Parathyroid adenoma (tissue), 2 donors: ENCODE measurements around the gene SCCPDH.

Source experiments
- H2AFZ ChIP-seq: fragments of 300-600 bp; sonication (generic); one replicate; pipeline ENCODE4 v1.7.0; 2017; ENCODE audit warnings: antibody characterized with exemption, mild to moderate bottlenecking
- H3K27ac ChIP-seq: fragments of 300-600 bp; sonication (generic); one replicate; pipeline ENCODE4 v1.7.0; 2017
- H3K27me3 ChIP-seq: fragments of 300-600 bp; sonication (generic); one replicate; pipeline ENCODE4 v1.7.0; 2017; ENCODE audit warnings: low read length; ENCODE audit not compliant: control insufficient read depth, insufficient read depth
- H3K36me3 ChIP-seq: fragments of 300-600 bp; sonication (generic); one replicate; pipeline ENCODE4 v1.7.0; 2017; ENCODE audit warnings: low read length; ENCODE audit not compliant: control insufficient read depth, insufficient read depth
- H3K4me1 ChIP-seq: fragments of 300-600 bp; sonication (generic); one replicate; pipeline ENCODE4 v1.7.0; 2017; ENCODE audit warnings: control low read depth
- H3K4me2 ChIP-seq: fragments of 300-600 bp; sonication (generic); one replicate; pipeline ENCODE4 v1.7.0; 2017; ENCODE audit warnings: low read length
- H3K4me3 ChIP-seq: fragments of 300-600 bp; sonication (generic); one replicate; pipeline ENCODE4 v1.7.0; 2017; ENCODE audit warnings: low read depth, low read length
- H3K79me2 ChIP-seq: fragments of 300-600 bp; sonication (generic); one replicate; pipeline ENCODE4 v1.7.0; 2017; ENCODE audit warnings: control low read depth
- H3K9ac ChIP-seq: fragments of 300-600 bp; sonication (generic); one replicate; pipeline ENCODE4 v1.7.0; 2017; ENCODE audit warnings: mild to moderate bottlenecking
- H3K9me3 ChIP-seq: fragments of 300-600 bp; sonication (generic); one replicate; pipeline ENCODE4 v1.7.0; 2017; ENCODE audit warnings: low read length; ENCODE audit not compliant: control insufficient read depth
- TF ChIP-seq, protein P1 (sequence below): fragments of 300-600 bp; sonication (generic); IDR thresholded peaks from one replicate; pipeline ENCODE4 v1.7.0; 2017; ENCODE audit warnings: antibody characterized with exemption, mild to moderate bottlenecking
- donor health status: primary hyperparathyroidism.

SCCPDH gene

DNA sequence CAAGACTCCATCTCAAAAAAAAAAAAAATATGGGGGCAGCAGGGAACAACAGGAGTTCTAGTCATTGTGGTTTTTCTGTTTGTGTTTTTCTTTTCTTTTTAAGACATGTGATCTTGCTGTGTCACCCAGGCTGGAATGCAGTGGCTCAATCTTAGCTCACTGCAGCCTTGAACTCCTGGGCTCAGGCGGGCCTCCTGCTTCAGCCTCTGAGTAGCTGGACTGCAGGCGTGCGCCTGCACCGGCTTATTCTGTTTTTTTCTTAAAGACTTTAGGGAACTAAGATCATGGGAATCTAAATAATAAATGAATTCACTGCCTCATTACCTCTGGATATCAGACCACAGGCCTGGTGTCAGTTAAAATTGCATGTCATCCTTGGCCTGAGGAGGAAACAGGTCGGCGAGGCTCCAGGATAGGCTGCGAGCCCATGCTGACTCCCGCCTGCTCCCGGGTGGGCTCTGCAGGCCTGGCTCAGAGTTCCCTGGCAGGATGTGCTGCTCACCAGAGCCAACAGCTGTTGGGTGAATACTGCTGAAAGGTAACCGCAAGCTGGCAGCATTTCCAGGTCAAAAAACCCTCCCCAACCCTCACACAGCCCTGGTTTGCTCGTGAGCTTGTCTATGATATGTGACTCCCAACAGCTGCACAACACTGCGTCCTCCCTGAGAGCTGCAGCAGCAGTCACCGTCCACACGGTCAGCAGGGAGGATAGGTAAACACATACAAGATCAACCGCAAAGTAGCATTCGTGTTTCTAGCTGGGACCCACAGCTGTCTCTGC is 58.1 kb downstream of the SCCPDH start:
- H2AFZ ChIP-seq = no peak overlapping the region
- TF ChIP-seq, protein P1, sequence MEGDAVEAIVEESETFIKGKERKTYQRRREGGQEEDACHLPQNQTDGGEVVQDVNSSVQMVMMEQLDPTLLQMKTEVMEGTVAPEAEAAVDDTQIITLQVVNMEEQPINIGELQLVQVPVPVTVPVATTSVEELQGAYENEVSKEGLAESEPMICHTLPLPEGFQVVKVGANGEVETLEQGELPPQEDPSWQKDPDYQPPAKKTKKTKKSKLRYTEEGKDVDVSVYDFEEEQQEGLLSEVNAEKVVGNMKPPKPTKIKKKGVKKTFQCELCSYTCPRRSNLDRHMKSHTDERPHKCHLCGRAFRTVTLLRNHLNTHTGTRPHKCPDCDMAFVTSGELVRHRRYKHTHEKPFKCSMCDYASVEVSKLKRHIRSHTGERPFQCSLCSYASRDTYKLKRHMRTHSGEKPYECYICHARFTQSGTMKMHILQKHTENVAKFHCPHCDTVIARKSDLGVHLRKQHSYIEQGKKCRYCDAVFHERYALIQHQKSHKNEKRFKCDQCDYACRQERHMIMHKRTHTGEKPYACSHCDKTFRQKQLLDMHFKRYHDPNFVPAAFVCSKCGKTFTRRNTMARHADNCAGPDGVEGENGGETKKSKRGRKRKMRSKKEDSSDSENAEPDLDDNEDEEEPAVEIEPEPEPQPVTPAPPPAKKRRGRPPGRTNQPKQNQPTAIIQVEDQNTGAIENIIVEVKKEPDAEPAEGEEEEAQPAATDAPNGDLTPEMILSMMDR = no peak
- H3K36me3 ChIP-seq = no peaks in the 10 kb centered on the region
- no peak overlapping the region for H3K4me2 ChIP-seq
- no peak overlapping the region for H3K9ac ChIP-seq
- H3K4me1 ChIP-seq = no peaks in the 10 kb centered on the region
- H3K9me3 ChIP-seq = no peaks in the 10 kb centered on the region
- H3K27ac ChIP-seq = no peak overlapping the region
- H3K27me3 ChIP-seq = no peaks in the 10 kb centered on the region
- no peak overlapping the region for H3K4me3 ChIP-seq
- no peaks in the 10 kb centered on the region for H3K79me2 ChIP-seq

DNA sequence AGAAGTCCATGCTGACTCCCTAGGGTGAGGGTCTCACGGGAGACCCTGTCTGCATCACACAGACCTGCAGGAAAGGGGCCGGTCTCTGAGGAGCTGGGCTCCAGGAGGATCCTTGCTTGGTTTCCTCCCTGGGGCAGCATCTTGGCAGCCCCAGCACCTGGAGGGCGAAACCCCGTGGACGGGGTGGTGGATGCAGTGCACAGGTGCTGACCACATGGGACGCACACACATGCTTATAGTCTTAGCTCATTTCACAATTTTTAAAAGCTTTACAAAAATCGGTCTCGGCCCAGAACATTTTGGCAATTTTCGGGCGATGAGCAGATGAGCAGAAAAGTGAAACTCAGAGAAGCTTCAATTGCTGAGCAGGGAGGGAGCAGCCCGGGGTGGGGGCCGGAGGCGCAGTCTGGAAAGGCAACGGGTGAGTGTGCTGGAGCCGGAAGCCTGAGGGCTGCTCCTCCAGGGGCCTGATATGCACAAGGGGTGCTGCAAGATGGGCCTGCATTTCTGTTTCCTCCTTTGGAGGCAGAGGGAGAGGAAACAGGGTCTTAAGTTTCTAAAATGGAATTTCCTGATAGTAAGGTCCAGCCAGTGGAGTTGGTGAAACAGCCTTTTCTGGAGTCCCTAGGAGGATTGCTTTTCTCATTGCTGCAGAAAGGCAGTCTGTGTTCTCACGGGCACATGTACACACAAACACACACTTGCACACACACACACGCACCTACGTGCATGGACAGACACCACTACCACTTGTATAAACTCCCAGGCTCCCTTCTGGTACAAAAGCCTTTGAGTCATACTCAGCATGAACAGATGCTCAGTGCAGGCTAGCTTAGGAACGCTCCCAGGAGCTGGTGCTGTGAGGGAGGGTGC is 60.6 kb downstream of the SCCPDH start:
- no peak overlapping the region for H2AFZ ChIP-seq
- no peaks in the 10 kb centered on the region for H3K79me2 ChIP-seq
- H3K4me3 ChIP-seq = no peak overlapping the region
- H3K27me3 ChIP-seq = no peaks in the 10 kb centered on the region
- H3K4me2 ChIP-seq = no peak overlapping the region
- H3K4me1 ChIP-seq = no peaks in the 10 kb centered on the region
- TF ChIP-seq, protein P1 = no peak
- no peak overlapping the region for H3K9ac ChIP-seq
- H3K36me3 ChIP-seq = no peaks in the 10 kb centered on the region
- H3K27ac ChIP-seq = no peak overlapping the region
- H3K9me3 ChIP-seq = no peaks in the 10 kb centered on the region

DNA sequence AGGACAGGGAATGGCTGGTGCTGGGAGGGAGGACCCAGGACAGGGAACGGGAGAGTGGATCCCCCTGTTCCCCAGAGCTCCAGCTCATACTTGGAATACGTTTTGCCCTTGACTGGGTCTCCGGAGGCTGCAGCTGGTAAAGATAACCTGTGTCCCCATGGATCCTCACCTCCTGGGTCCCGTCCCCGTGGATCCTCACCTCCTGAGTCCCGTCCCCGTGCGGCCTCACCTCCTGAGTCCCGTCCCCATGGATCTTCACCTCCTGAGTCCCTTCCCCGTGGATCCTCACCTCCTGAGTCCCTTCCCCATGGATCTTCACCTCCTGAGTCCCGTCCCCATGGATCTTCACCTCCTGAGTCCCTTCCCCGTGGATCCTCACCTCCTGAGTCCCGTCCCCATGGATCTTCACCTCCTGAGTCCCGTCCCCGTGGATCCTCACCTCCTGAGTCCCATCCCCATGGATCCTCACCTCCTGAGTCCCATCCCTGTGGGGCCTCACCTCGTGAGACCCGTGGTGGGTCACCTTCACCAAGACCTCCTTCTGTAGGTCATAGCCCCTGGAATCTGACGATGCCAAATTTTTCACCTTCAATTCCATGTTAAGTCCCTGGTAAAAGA is 61.4 kb downstream of the SCCPDH start:
- H3K36me3 ChIP-seq = no peaks in the 10 kb centered on the region
- no peak overlapping the region for H3K27ac ChIP-seq
- H2AFZ ChIP-seq = no peak overlapping the region
- no peak overlapping the region for H3K9ac ChIP-seq
- no peaks in the 10 kb centered on the region for H3K9me3 ChIP-seq
- TF ChIP-seq, protein P1 = no peak
- H3K4me1 ChIP-seq = no peaks in the 10 kb centered on the region
- no peaks in the 10 kb centered on the region for H3K27me3 ChIP-seq
- H3K4me2 ChIP-seq = no peak overlapping the region
- no peak overlapping the region for H3K4me3 ChIP-seq
- no peaks in the 10 kb centered on the region for H3K79me2 ChIP-seq

DNA sequence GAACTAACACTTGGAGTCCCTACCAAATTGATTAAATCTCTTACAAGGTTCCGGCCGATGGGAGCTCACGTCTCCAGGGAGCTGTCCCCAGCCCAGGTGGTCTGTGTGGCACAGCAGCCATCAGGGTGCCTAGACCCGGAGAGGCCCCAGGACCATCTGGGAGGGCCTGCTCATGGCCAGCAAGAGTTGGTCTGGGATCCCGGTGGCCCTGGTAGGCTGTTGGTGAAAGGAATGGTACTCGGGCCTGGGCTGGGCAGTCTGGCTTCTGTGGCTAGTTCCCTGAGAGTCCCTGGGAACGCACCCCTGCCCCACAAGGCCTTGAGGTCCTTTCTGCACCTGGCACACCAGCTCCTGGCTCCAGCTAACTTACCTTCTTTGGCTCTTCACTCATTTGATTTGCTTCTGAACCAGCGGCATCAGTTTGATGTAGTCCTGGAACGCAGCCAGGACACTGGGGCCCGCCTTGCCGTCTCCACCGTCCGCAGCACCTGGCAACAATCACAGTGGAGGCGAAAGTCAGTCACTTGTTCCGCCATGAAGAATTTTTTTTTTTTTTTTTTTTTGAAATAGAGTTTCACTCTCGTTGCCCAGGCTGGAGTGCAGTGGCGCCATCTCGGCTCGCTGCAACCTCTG is 62.5 kb downstream of the SCCPDH start:
- Histone ChIP-seq H3K79me2 (no peaks in the 10 kb centered on the region), H3K4me2 (no peak overlapping the region), H2AFZ (no peak overlapping the region), H3K4me1 (no peaks in the 10 kb centered on the region), H3K9ac (no peak overlapping the region), H3K27ac (no peak overlapping the region), H3K36me3 (no peaks in the 10 kb centered on the region), H3K27me3 (no peaks in the 10 kb centered on the region), H3K4me3 (no peak overlapping the region), H3K9me3 (no peaks in the 10 kb centered on the region)
- TF ChIP-seq, protein P1 = no peak
